GM21737 (cell line): ENCODE measurements around the gene CCDC110.
"Not testable (repeated sequence)": the region's sequence is repeated elsewhere in the genome, so short reads cannot be mapped to it uniquely, and the experiment has no call there.

ENCODE experiments used
- ATAC-seq: cut with Tn5 transposase; IDR thresholded peaks from one replicate; pipeline ENCODE4 v1.9.1; 2021; ENCODE audit warnings: mild to moderate bottlenecking, moderate library complexity; ENCODE audit not compliant: unreplicated experiment

CCDC110 gene

DNA sequence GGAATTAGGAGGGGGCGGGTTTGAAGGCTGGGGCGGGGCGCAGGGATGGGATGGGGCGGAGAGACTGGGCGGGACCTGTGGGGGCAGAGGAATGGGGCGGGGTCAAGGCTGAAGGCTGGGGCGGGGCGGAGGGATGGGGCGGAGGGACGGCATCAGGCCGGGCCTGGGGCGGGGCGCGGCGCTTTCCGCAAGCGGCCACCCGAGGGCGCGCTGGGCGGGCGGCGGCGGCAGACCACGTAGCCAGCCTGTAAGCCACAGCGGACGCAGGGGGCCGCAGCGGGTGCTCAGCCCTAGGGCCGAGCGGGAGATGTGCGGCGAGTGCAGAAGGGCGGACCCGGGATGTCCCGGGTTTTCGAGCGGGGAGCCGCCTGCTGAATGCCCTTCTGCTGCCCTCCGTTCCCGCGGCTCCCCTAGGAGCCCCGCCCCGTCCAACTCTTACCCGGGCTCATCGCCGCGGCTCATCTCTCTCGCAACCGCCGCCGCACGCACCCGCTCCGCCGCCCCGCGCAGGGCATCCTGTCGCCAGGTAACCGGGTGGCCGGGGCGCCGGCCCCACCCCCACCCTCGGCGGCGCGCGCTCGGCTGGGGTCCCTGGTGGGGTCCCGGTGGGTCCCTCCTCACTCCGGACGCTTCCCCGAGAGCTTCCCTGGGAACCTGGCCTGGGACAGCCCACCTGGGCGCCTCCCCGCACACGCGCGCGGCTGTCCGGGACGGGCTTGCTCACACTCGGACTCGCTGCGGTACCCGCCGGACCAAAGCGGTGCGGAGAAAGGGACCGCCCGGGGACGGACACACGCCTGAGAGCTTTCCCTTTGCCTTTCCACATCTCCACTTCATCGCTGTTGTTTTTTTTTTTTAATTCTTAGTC lies at the start of gene CCDC110:
Gene CCDC110 (minus strand): TSS at position 499 of the 868 bp plus-strand sequence. CDS start 50 bp downstream, at position 449.
- peak; percentile 92 for ATAC-seq

DNA sequence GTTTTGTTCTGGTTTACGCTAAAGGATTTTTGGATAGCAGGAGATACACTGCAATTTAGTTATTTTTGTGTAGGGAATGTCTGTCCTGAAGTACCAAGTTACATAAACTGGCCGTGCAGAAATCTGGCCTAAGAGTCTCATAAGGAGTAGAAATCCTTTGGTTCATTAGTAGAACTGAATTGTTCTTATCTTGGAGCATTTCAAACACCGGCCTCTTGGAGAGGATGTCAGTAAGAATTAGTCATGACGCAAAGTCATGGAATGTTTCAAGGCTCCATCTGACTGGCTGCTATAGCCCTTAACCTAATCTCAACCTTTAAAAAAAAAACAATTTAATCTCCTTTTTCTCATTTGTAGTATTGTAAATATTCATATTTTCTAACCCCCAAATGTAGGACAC lies 48.6 kb upstream of the CCDC110 start:
- no peak for ATAC-seq

DNA sequence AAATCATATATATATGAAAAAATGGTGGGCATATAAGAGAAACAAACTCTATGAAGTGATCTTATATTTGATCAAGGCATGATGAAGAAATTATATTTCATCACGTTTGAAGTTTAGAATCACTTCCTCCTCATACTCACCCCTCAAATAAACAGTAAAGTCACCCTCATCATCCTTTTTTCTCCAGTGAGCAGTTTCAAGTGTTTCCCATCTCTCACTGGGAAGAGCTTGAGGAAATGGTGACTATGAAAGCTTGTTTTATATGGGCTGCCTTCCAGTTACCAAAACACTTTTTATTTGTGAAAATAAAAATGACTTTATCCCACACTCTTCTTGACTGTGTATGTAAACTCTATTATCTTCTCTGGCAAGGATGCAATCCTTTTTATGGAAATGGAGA lies 47.0 kb upstream of the CCDC110 start:
- ATAC-seq: no peak

DNA sequence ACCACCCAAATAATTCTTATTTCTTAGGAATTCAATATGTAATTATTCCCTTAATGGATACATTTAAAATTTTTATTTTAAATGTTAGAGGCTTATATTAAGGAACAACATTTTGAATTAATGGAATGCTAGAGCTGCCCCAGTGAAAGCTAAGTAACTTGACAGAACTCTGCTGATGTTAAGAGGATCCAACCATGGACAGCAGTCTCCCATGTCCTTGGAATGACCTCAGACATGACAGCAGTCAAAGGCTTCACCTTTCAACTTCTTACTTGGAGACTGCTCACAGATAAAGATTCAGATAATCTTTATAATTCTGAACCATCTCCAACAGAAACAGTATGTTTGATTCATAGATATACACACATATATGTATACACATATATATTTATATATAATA lies 46.5 kb upstream of the CCDC110 start:
- no peak for ATAC-seq

- ATAC-seq: no peak
These were observed 43.7 kb upstream of the CCDC110 start for GRCh38 chr4:185515248-185515647.

- ATAC-seq: no peak
These were observed 42.7 kb upstream of the CCDC110 start for GRCh38 chr4:185514182-185514697.

- no peak for ATAC-seq
These were observed 42.1 kb upstream of the CCDC110 start for GRCh38 chr4:185513489-185514181.

GRCh38 chr4:185512516-185512915 lies 41.0 kb upstream of the CCDC110 start:
- no peak for ATAC-seq

DNA sequence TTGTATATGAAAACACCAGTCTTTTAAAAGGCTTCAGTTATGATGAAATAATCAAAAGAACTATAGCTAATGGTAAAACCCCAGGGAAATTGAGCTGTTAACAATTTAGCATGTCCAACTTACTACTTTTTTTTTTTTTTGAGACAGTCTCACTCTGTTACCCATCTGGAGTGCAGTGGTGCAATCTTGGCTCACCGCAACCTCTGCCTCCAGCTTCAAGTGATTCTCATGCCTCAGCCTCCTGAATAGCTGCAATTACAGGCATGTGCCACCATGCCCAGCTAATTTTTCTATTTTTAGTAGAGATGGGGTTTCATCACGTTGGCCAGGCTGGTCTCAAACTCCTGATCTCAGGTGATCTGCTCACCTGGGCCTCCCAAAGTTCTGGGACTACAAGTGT lies 39.7 kb upstream of the CCDC110 start:
- not testable (repeated sequence) for ATAC-seq

- no peak for ATAC-seq
These were observed 39.3 kb upstream of the CCDC110 start for GRCh38 chr4:185510806-185511205.

DNA sequence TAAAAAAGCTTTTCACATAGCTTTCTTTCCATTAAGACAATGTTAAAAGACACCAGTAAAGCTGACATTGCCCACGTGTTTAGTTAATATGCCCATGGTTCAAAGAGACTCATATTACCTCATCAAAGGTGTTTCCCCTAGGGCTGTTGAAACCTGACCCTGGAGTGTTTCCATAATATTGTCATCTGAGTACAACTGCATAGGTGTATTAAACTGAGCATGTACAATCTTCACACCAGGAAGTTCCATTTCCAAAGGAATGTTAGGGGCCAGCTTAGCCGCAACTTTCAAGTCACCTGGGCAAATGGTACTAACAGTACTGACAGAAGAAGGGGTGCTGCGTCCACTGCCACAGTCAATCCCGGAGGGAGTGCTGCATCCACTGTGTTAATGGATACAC lies 36.6 kb upstream of the CCDC110 start:
- no peak for ATAC-seq

GRCh38 chr4:185506422-185506821 lies 34.9 kb upstream of the CCDC110 start:
- ATAC-seq: no peak

- no peak for ATAC-seq
These were observed 32.8 kb upstream of the CCDC110 start for GRCh38 chr4:185504098-185505047.

DNA sequence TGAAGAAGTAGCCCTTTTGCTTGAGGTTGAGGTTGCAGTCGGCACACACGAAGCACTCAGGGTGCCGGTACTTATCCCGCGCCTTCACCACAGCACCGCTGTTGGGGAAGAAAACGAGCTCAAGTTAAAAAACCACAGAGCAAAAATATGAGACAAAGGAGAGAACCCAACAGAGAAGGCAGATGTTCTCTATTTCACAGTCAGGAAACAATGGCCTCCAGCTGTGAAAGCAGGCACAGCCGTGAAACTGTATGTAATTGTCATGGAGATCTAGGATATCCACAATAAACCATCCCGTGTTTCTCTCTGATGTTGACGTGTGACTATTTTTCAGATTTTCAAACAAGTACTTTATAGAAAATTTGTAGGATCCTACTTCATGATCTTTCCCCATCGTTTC lies 30.9 kb upstream of the CCDC110 start:
- no peak for ATAC-seq

DNA sequence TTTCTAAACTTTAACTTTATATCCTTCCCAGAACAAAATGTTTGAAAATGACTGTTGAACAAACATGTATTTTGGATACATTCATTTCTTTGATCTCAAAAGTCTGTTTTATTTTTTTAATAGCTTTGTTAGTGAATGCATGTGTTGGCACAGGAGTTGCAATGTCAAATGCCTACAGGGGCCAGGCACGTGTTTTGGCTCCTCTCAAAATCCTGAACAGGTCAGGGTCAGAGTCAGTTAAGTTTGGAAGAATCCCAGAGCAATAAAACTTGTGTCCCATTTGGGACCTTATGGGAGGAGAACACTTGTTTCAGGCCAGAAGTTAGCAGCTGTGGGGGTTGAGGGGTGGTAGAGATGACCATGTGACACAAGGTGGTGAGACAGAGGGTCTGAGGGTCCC lies 29.0 kb upstream of the CCDC110 start:
- ATAC-seq: no peak

- ATAC-seq: no peak
These were observed 28.5 kb upstream of the CCDC110 start for GRCh38 chr4:185500035-185500434.

- no peak for ATAC-seq
These were observed 17.1 kb upstream of the CCDC110 start for GRCh38 chr4:185488650-185489049.

GRCh38 chr4:185481401-185481800 lies 9.9 kb upstream of the CCDC110 start:
- ATAC-seq: no peak

DNA sequence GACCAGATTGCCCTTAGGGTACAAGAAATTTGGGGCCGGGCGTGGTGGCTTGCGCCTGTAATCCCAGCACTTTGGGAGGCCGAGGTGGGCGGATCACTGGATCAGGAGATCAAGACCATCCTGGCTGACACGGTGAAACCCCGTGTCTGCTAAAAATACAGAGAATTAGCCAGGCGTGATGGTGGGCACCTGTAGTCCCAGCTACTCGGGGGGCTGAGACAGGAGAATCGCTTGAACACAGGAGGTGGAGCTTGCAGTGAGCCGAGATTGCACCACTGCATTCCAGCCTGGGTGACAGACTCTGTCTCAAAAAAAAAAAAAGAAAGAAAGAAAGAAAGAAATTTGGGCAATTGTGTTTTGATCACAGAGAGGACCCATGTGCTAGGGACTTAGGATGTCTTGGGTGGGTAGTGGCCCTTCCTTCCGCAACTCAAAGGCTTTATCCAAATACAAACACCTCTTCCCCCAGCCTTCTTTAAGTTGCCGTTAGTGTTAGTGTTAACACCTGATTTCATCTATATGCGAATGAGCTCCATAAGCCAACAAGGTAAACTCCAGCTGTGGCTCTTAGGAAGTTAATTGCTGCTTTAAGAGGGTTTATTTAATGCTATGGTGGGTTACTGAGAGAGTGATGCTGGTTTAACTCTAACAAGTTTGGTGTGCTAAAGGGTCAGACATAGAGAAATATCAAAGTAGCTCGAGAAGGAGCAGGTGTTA lies 8.6 kb upstream of the CCDC110 start:
- ATAC-seq: peak; percentile 19

DNA sequence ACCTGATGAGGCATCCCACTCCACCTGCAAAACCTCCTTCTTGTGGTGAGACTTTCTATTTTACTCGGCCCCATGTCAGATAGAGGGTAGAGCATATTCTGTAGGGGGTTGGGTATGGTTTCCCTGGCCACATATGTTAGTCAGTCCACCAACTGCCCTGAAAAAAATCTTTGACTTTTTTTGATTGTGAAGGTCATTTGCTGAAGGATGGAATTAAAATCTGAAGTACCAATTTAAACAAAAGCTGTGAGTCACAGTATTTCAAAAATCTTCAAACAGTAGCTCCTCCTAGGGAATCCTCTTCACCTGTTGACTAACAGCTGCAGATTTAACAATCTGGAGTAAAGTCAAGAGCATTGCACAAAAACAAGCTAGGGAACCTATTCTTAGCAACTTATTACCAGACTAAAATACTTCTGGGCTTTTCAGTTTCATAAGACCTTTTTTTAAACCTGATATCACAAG lies 8.0 kb upstream of the CCDC110 start:
- ATAC-seq: peak; percentile 81
